ENCODE data around the gene PTPN4.

The PTPN4 gene

GRCh38 chr2:119732601-119733164 is 27.0 kb upstream of the PTPN4 start:
- no peak overlapping the region for H3K4me2 ChIP-seq (ENCODE audit: low read length)
- no peak overlapping the region for H3K9ac ChIP-seq (ENCODE audit: low read length)
- H3K9me3 ChIP-seq (ENCODE audit: insufficient read depth, low read length): no peaks in the 10 kb centered on the region
- H3K27me3 ChIP-seq (ENCODE audit: low read depth, low read length): peaks cover 11% of the 10 kb centered on the region
- H2AFZ ChIP-seq (ENCODE audit: low read depth, low read length): no peak overlapping the region
- H4K20me1 ChIP-seq (ENCODE audit: insufficient read depth, low read length): no peaks in the 10 kb centered on the region
- no peaks in the 10 kb centered on the region for H3K36me3 ChIP-seq (replicated peaks; ENCODE audit: low read depth, low read length)
- TF ChIP-seq CTCF (IDR thresholded peaks at IDR 0.05; ENCODE audit: low read depth, low read length): no peak
- no peak for TF ChIP-seq EZH2phosphoT487 (IDR thresholded peaks at IDR 0.05; ENCODE audit: low read depth)
- no peak overlapping the region for H3K4me3 ChIP-seq (ENCODE audit: low read length)
- no peak overlapping the region for H3K27ac ChIP-seq (ENCODE audit: low read length)
- peaks cover 4% of the 10 kb centered on the region; the same call in 1 of the 2 replicates for H3K4me1 ChIP-seq (ENCODE audit: low read length)
- no peaks in the 10 kb centered on the region for H3K79me2 ChIP-seq (ENCODE audit: low read length)

GRCh38 chr2:119734047-119734446 is 25.7 kb upstream of the PTPN4 start:
- no peaks in the 10 kb centered on the region for H3K36me3 ChIP-seq (replicated peaks; ENCODE audit: low read depth, low read length)
- H4K20me1 ChIP-seq (ENCODE audit: insufficient read depth, low read length): no peaks in the 10 kb centered on the region
- no peak overlapping the region for H3K4me3 ChIP-seq (ENCODE audit: low read length)
- H3K4me1 ChIP-seq (ENCODE audit: low read length): peaks cover 4% of the 10 kb centered on the region; the same call in 1 of the 2 replicates
- no peak overlapping the region for H3K4me2 ChIP-seq (ENCODE audit: low read length)
- no peak overlapping the region for H3K27ac ChIP-seq (ENCODE audit: low read length)
- TF ChIP-seq CTCF (IDR thresholded peaks at IDR 0.05; ENCODE audit: low read depth, low read length): no peak
- no peak for TF ChIP-seq EZH2phosphoT487 (IDR thresholded peaks at IDR 0.05; ENCODE audit: low read depth)
- H2AFZ ChIP-seq (ENCODE audit: low read depth, low read length): no peak overlapping the region
- H3K79me2 ChIP-seq (ENCODE audit: low read length): no peaks in the 10 kb centered on the region
- no peak overlapping the region for H3K9ac ChIP-seq (ENCODE audit: low read length)
- H3K27me3 ChIP-seq (ENCODE audit: low read depth, low read length): peaks cover 11% of the 10 kb centered on the region; the same call in 1 of the 2 replicates
- H3K9me3 ChIP-seq (ENCODE audit: insufficient read depth, low read length): no peaks in the 10 kb centered on the region

- H4K20me1 ChIP-seq (ENCODE audit: insufficient read depth, low read length): no peaks in the 10 kb centered on the region
- no peak overlapping the region for H3K4me3 ChIP-seq (ENCODE audit: low read length)
- no peak overlapping the region for H3K9ac ChIP-seq (ENCODE audit: low read length)
- TF ChIP-seq CTCF (IDR thresholded peaks at IDR 0.05; ENCODE audit: low read depth, low read length): no peak
- no peak for TF ChIP-seq EZH2phosphoT487 (IDR thresholded peaks at IDR 0.05; ENCODE audit: low read depth)
- H3K9me3 ChIP-seq (ENCODE audit: insufficient read depth, low read length): no peaks in the 10 kb centered on the region
- no peaks in the 10 kb centered on the region for H3K79me2 ChIP-seq (ENCODE audit: low read length)
- peaks cover 11% of the 10 kb centered on the region; the same call in 1 of the 2 replicates for H3K27me3 ChIP-seq (ENCODE audit: low read depth, low read length)
- H2AFZ ChIP-seq (ENCODE audit: low read depth, low read length): no peak overlapping the region
- peaks cover 4% of the 10 kb centered on the region; the same call in 1 of the 2 replicates for H3K4me1 ChIP-seq (ENCODE audit: low read length)
- no peak overlapping the region for H3K27ac ChIP-seq (ENCODE audit: low read length)
- H3K4me2 ChIP-seq (ENCODE audit: low read length): no peak overlapping the region
- H3K36me3 ChIP-seq (replicated peaks; ENCODE audit: low read depth, low read length): no peaks in the 10 kb centered on the region
These were observed 24.2 kb upstream of the PTPN4 start for GRCh38 chr2:119735565-119735964.

- no peak overlapping the region for H3K4me3 ChIP-seq (ENCODE audit: low read length)
- H4K20me1 ChIP-seq (ENCODE audit: insufficient read depth, low read length): no peaks in the 10 kb centered on the region
- H3K27me3 ChIP-seq (ENCODE audit: low read depth, low read length): peaks cover 11% of the 10 kb centered on the region; the same call in 1 of the 2 replicates
- TF ChIP-seq EZH2phosphoT487 (IDR thresholded peaks at IDR 0.05; ENCODE audit: low read depth) (no peak), CTCF (IDR thresholded peaks at IDR 0.05; ENCODE audit: low read depth, low read length) (no peak)
- no peak overlapping the region for H3K4me2 ChIP-seq (ENCODE audit: low read length)
- H3K4me1 ChIP-seq (ENCODE audit: low read length): peaks cover 4% of the 10 kb centered on the region; the same call in 1 of the 2 replicates
- no peaks in the 10 kb centered on the region for H3K79me2 ChIP-seq (ENCODE audit: low read length)
- H2AFZ ChIP-seq (ENCODE audit: low read depth, low read length): no peak overlapping the region
- no peak overlapping the region for H3K27ac ChIP-seq (ENCODE audit: low read length)
- no peaks in the 10 kb centered on the region for H3K36me3 ChIP-seq (replicated peaks; ENCODE audit: low read depth, low read length)
- H3K9me3 ChIP-seq (ENCODE audit: insufficient read depth, low read length): no peaks in the 10 kb centered on the region
- no peak overlapping the region for H3K9ac ChIP-seq (ENCODE audit: low read length)
These were observed 23.7 kb upstream of the PTPN4 start for GRCh38 chr2:119736021-119736420.

All from OCI-LY3 (cell line).